ENCODE measurements around the gene TNNI2. TPM values are rescaled to one million over a fixed set of nuclear protein-coding genes. Genes with fewer than 3 reads are reported as not detected.

TNNI2 gene
- total RNA-seq, 2 experiments from 2014 or later, result 2.5 to 14.3 TPM

GRCh38 chr11:1888347-1888753, 49.6 kb downstream of the TNNI2 start:
- ChIA-PET CTCF (ENCODE audit: unreplicated experiment) (no interaction called here), POLR2A (no interaction called here)
- Histone ChIP-seq H3K9me2 (ENCODE audit: insufficient read depth, low read length) (no peaks in the 10 kb centered on the region), H4K20me1 (ENCODE audit: insufficient read depth, low read length) (no peaks in the 10 kb centered on the region), H3K36me3 (ENCODE audit: insufficient read depth, low read length) (peaks cover 45% of the 10 kb centered on the region), H3K79me2 (ENCODE audit: insufficient read depth, low read depth, low read length) (no peaks in the 10 kb centered on the region), H3K27ac (ENCODE audit: low read depth, low read length, poor library complexity, severe bottlenecking) (no peak overlapping the region), H2AFZ (ENCODE audit: low read length) (no peak overlapping the region), H3K4me1 (ENCODE audit: insufficient read depth, low read length, poor library complexity, severe bottlenecking) (no peaks in the 10 kb centered on the region), H3K4me2 (ENCODE audit: low read length) (no peak overlapping the region), H3K9me3 (ENCODE audit: low read length) (no peaks in the 10 kb centered on the region), H3K4me3 (ENCODE audit: low read depth, low read length, poor library complexity, severe bottlenecking) (no peak overlapping the region)
- no peak for DNase-seq (ENCODE audit: low spot score)
- TF ChIP-seq EZH2phosphoT487 (IDR thresholded peaks at IDR 0.05; ENCODE audit: borderline replicate concordance, low read depth, low read length), result no peak
- intact Hi-C loops (cut with micrococcal nuclease; ENCODE audit: unreplicated experiment), result no loop called here
- BruUV-seq (replicated peaks), result no TSS peak

DNA sequence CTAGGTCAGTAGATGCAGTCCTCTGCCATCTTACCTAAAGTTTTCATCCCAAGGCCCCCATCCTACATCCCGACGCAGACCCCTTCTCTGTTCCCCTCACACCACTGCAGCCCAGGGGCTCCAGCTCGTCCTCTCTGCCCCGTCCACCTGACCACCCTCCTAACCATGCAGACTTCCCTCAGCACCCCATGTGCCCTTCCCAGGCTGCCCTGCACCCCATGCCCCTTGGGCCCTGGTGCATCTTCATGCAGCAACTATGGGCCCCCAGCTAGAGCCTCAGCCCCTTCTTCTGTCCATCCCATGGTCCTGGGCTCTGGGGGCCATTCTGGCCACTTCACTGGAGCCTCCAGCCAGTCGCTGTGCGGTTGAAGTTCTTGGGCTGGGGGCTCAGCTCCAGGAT, 50.0 kb downstream of the TNNI2 start:
- CTCF ChIA-PET (ENCODE audit: unreplicated experiment), result no interaction called here
- H3K27ac ChIP-seq (ENCODE audit: low read depth, low read length, poor library complexity, severe bottlenecking), result no peak overlapping the region
- no peaks in the 10 kb centered on the region for H3K79me2 ChIP-seq (ENCODE audit: insufficient read depth, low read depth, low read length)
- H3K4me1 ChIP-seq (ENCODE audit: insufficient read depth, low read length, poor library complexity, severe bottlenecking), result no peaks in the 10 kb centered on the region
- no peak overlapping the region for H3K4me3 ChIP-seq (ENCODE audit: low read depth, low read length, poor library complexity, severe bottlenecking)
- no peak for TF ChIP-seq EZH2phosphoT487 (IDR thresholded peaks at IDR 0.05; ENCODE audit: borderline replicate concordance, low read depth, low read length)
- TF ChIP-seq CTCF (conservative IDR thresholded peaks at IDR 0.05; ENCODE audit: low read length), result no peak
- peaks cover 41% of the 10 kb centered on the region for H3K36me3 ChIP-seq (ENCODE audit: insufficient read depth, low read length)
- no TSS peak for BruUV-seq (replicated peaks)
- no peaks in the 10 kb centered on the region for H3K9me2 ChIP-seq (ENCODE audit: insufficient read depth, low read length)
- no peaks in the 10 kb centered on the region for H3K9me3 ChIP-seq (ENCODE audit: low read length)
- intact Hi-C loops (cut with micrococcal nuclease; ENCODE audit: unreplicated experiment), result no loop called here
- H3K4me2 ChIP-seq (ENCODE audit: low read length), result no peak overlapping the region
- DNase-seq (ENCODE audit: low spot score), result no peak
- H2AFZ ChIP-seq (ENCODE audit: low read length), result no peak overlapping the region
- no peaks in the 10 kb centered on the region for H4K20me1 ChIP-seq (ENCODE audit: insufficient read depth, low read length)
- POLR2A ChIA-PET, result no interaction called here

GRCh38 chr11:1889224-1889930, 50.6 kb downstream of the TNNI2 start:
- no peak for DNase-seq (ENCODE audit: low spot score)
- H3K4me3 ChIP-seq (ENCODE audit: low read depth, low read length, poor library complexity, severe bottlenecking), result no peak overlapping the region
- TF ChIP-seq EZH2phosphoT487 (IDR thresholded peaks at IDR 0.05; ENCODE audit: borderline replicate concordance, low read depth, low read length), result no peak
- no peak for TF ChIP-seq CTCF (conservative IDR thresholded peaks at IDR 0.05; ENCODE audit: low read length)
- H3K79me2 ChIP-seq (ENCODE audit: insufficient read depth, low read depth, low read length), result no peaks in the 10 kb centered on the region
- no peaks in the 10 kb centered on the region for H4K20me1 ChIP-seq (ENCODE audit: insufficient read depth, low read length)
- H3K9me2 ChIP-seq (ENCODE audit: insufficient read depth, low read length), result no peaks in the 10 kb centered on the region
- no peak overlapping the region for H3K4me2 ChIP-seq (ENCODE audit: low read length)
- ChIA-PET POLR2A (no interaction called here), CTCF (ENCODE audit: unreplicated experiment) (no interaction called here)
- peaks cover 35% of the 10 kb centered on the region for H3K36me3 ChIP-seq (ENCODE audit: insufficient read depth, low read length)
- no peak overlapping the region for H3K27ac ChIP-seq (ENCODE audit: low read depth, low read length, poor library complexity, severe bottlenecking)
- H3K4me1 ChIP-seq (ENCODE audit: insufficient read depth, low read length, poor library complexity, severe bottlenecking), result no peaks in the 10 kb centered on the region
- no TSS peak for BruUV-seq (replicated peaks)
- H2AFZ ChIP-seq (ENCODE audit: low read length), result no peak overlapping the region
- H3K9me3 ChIP-seq (ENCODE audit: low read length), result no peaks in the 10 kb centered on the region
- intact Hi-C loops (cut with micrococcal nuclease; ENCODE audit: unreplicated experiment), result no loop called here

Measured in OCI-LY7 (cell line).